ENCODE data around the gene SGCD.

GRCh38 chr5:156277290-156277689 is 49.7 kb upstream of the SGCD start:
- TF ChIP-seq EZH2 (IDR thresholded peaks at IDR 0.05) (no peak), POLR2AphosphoS5 (IDR thresholded peaks at IDR 0.05; ENCODE audit: borderline replicate concordance, low read depth, low read length) (no peak)
